Glutamatergic neuron (in vitro differentiated cells): Measurements from ENCODE around the gene TMEM140. TPM values are rescaled to one million over a fixed set of nuclear protein-coding genes. Genes with fewer than 3 reads are reported as not detected.

Experiments
- DNase-seq: peaks from one replicate; pipeline ENCODE4 v3.0.0; 2022
- H3K27ac Mint-ChIP-seq: one replicate; pipeline ENCODE4 v1.8.0; 2020; ENCODE audit warnings: mild to moderate bottlenecking, mixed read lengths, inconsistent platforms; ENCODE audit not compliant: unreplicated experiment
- H3K27me3 Mint-ChIP-seq: one replicate; pipeline ENCODE4 v1.8.0; 2020; ENCODE audit warnings: mild to moderate bottlenecking, moderate library complexity, mixed read lengths, inconsistent platforms; ENCODE audit not compliant: unreplicated experiment
- H3K36me3 Mint-ChIP-seq: one replicate; pipeline ENCODE4 v1.8.0; 2020; ENCODE audit warnings: mild to moderate bottlenecking, mixed read lengths, inconsistent platforms; ENCODE audit not compliant: unreplicated experiment
- H3K4me1 Mint-ChIP-seq: one replicate; pipeline ENCODE4 v1.8.0; 2020; ENCODE audit warnings: mild to moderate bottlenecking, low read depth, mixed read lengths, inconsistent platforms; ENCODE audit not compliant: unreplicated experiment
- H3K4me3 Mint-ChIP-seq: one replicate; pipeline ENCODE4 v1.8.0; 2020; ENCODE audit warnings: mild to moderate bottlenecking, mixed read lengths, inconsistent platforms; ENCODE audit not compliant: unreplicated experiment
- H3K9me3 Mint-ChIP-seq: one replicate; pipeline ENCODE4 v1.8.0; 2020; ENCODE audit warnings: mild to moderate bottlenecking, moderate library complexity, mixed read lengths, inconsistent platforms; ENCODE audit not compliant: unreplicated experiment
- CTCF ChIP-seq: fragments of 200-600 bp; sonication (generic); IDR thresholded peaks from one replicate; pipeline ENCODE4 v1.5.0; 2021; ENCODE audit not compliant: partially characterized antibody, unreplicated experiment
- total RNA-seq: library from RNA; stranded (reverse); fragmentation: NEBNext Ultra II Directional; extraction: Animal tissue kit (Norgen Biotek cat#: 25700); gene quantifications from one replicate; pipeline ENCODE4 v1.2.1, GENCODE V29; 2021; ENCODE audit not compliant: unreplicated experiment

TMEM140 gene
- total RNA-seq, 1 donor from 2014 or later: not detected

- no peak for TF ChIP-seq CTCF
- peaks cover 12% of the 10 kb centered on the region for H3K9me3 Mint-ChIP-seq
- peaks cover 46% of the 10 kb centered on the region for H3K36me3 Mint-ChIP-seq
- DNase-seq: no peak
- peaks cover 3% of the 10 kb centered on the region for H3K27me3 Mint-ChIP-seq
- H3K4me1 Mint-ChIP-seq: peaks cover 15% of the 10 kb centered on the region
- no peak overlapping the region for H3K27ac Mint-ChIP-seq
- no peak overlapping the region for H3K4me3 Mint-ChIP-seq
Observed at GRCh38 chr7:135156290-135156689, 8.4 kb downstream of the TMEM140 start.

- Mint-ChIP-seq H3K27me3 (peaks cover 3% of the 10 kb centered on the region), H3K36me3 (peaks cover 56% of the 10 kb centered on the region), H3K4me1 (peaks cover 18% of the 10 kb centered on the region), H3K4me3 (no peak overlapping the region), H3K9me3 (peaks cover 20% of the 10 kb centered on the region), H3K27ac (no peak overlapping the region)
- no peak for TF ChIP-seq CTCF
- no peak for DNase-seq
Observed at GRCh38 chr7:135158141-135158655, 10.3 kb downstream of the TMEM140 start.

GRCh38 chr7:135158874-135159273, 11.0 kb downstream of the TMEM140 start:
- DNase-seq: no peak
- H3K9me3 Mint-ChIP-seq: peaks cover 20% of the 10 kb centered on the region
- H3K4me1 Mint-ChIP-seq: peaks cover 18% of the 10 kb centered on the region
- peaks cover 53% of the 10 kb centered on the region for H3K36me3 Mint-ChIP-seq
- H3K27ac Mint-ChIP-seq: peak overlapping the region; percentile 76
- TF ChIP-seq CTCF: no peak
- H3K4me3 Mint-ChIP-seq: no peak overlapping the region
- peaks cover 3% of the 10 kb centered on the region for H3K27me3 Mint-ChIP-seq

- H3K27ac Mint-ChIP-seq: peak overlapping the region; percentile 35
- H3K27me3 Mint-ChIP-seq: peaks cover 3% of the 10 kb centered on the region
- DNase-seq: no peak
- H3K4me3 Mint-ChIP-seq: no peak overlapping the region
- H3K36me3 Mint-ChIP-seq: peaks cover 51% of the 10 kb centered on the region
- peaks cover 18% of the 10 kb centered on the region for H3K4me1 Mint-ChIP-seq
- TF ChIP-seq CTCF: no peak
- peaks cover 20% of the 10 kb centered on the region for H3K9me3 Mint-ChIP-seq
Observed at GRCh38 chr7:135159359-135160085, 11.7 kb downstream of the TMEM140 start.

- Mint-ChIP-seq H3K27me3 (peaks cover 3% of the 10 kb centered on the region), H3K9me3 (peaks cover 20% of the 10 kb centered on the region), H3K27ac (peak overlapping the region; percentile 93), H3K4me1 (peaks cover 18% of the 10 kb centered on the region), H3K4me3 (peak overlapping the region; percentile 50), H3K36me3 (peaks cover 43% of the 10 kb centered on the region)
- TF ChIP-seq CTCF: no peak
- DNase-seq: no peak
Observed at GRCh38 chr7:135160098-135160857, 12.4 kb downstream of the TMEM140 start.
